GM12865 (cell line): Measurements from ENCODE around the gene TINCR.

Source experiments
- DNase-seq: peaks from one replicate; pipeline ENCODE4 v3.0.0; 2010; ENCODE audit warnings: low read depth
- H3K4me3 ChIP-seq: 2 replicates; pipeline ENCODE4 v1.5.1; 2011; ENCODE audit warnings: mild to moderate bottlenecking, low read depth, low read length, control low read depth
- TF ChIP-seq, protein P1 (sequence below): IDR thresholded peaks from 2 replicates; pipeline ENCODE4 v1.5.1; 2011; ENCODE audit warnings: low read length, control low read depth, low read depth, inconsistent platforms; ENCODE audit not compliant: insufficient read depth; ENCODE audit errors: missing control alignments

TINCR gene

DNA sequence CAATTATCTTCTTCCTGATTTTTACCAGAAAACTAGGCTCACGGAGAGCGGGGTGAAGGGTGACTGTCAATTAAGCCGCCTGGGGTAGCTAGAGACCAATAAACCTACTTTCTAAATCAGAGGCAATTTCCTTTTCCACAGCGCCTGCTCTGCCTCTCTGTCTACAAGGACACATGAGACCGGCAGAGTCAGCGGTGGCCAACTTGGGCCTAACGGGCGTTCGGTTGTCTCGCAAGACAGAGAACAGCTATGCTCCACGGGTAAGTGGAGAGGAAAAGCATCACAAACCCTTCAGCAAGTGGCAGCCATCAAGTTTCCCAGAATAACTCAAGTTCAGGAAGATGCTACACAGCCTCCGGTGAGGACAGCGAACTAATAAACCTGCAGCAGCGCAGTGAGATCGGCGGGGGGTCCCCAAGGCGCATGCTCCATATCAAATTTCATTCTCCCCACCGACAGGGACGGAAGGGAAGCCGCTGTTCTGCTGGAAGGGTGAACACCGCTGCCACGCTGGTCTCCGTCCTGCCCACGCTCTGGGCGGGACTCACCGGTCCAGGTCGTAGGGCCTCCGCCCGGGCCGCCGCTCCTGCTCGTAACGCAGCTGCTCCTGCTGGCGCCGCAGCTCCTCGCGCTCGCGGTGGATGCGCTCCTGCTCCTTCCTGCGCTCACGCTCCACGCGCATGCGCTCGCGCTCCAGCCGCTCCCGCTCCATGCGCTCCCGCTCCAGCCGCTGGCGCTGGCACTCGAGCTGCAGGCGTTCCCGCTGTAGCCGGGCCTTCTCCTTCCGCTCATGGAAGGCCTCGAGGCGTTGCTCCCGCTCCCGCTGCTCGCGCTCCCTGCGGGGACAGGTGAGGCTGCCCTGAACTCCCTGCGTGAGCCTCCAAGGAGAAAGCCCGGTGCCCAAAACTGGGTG, 25.8 kb upstream of the TINCR start:
- no peak overlapping the region for H3K4me3 ChIP-seq
- TF ChIP-seq, protein P1, sequence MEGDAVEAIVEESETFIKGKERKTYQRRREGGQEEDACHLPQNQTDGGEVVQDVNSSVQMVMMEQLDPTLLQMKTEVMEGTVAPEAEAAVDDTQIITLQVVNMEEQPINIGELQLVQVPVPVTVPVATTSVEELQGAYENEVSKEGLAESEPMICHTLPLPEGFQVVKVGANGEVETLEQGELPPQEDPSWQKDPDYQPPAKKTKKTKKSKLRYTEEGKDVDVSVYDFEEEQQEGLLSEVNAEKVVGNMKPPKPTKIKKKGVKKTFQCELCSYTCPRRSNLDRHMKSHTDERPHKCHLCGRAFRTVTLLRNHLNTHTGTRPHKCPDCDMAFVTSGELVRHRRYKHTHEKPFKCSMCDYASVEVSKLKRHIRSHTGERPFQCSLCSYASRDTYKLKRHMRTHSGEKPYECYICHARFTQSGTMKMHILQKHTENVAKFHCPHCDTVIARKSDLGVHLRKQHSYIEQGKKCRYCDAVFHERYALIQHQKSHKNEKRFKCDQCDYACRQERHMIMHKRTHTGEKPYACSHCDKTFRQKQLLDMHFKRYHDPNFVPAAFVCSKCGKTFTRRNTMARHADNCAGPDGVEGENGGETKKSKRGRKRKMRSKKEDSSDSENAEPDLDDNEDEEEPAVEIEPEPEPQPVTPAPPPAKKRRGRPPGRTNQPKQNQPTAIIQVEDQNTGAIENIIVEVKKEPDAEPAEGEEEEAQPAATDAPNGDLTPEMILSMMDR: no peak
- no peak for DNase-seq

DNA sequence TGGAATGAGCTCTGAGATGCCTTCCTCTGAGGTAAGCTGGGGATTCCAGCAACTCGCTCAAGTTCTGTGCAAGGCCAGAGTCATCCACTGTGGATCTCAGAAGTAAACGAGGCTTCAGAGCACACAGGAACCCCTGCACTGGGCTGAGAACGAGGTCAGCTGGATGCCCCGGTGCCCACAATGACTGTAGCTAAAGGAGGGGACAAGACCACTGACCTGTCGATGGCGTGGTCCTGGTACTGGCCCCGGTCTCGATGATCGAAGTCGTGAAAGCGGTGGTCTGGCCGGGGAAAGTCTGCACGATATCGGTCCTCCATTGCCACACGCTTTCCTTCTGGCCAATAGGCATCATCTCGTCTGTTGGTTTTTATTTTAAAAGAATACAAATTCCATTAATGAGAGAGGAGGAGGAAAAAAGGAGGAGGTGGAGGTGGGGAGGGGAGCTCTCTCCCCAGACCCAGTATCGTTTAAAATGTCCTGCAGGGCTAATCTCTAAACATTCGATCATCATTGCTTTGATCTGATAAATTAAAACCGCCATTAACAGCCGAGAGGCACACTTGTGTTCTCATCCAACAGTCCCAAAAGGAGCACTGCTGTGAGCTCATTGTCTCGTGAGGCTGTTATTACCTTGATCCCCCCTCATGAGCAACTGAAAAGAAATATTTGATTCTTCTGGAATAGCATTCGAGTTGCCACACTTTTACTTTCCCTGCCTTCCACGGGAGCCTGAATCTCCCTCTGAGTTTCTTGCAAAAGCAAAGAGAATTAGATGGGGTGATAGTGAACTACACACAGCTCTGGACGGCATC, 25.0 kb upstream of the TINCR start:
- no peak overlapping the region for H3K4me3 ChIP-seq
- TF ChIP-seq, protein P1: no peak
- DNase-seq: no peak

DNA sequence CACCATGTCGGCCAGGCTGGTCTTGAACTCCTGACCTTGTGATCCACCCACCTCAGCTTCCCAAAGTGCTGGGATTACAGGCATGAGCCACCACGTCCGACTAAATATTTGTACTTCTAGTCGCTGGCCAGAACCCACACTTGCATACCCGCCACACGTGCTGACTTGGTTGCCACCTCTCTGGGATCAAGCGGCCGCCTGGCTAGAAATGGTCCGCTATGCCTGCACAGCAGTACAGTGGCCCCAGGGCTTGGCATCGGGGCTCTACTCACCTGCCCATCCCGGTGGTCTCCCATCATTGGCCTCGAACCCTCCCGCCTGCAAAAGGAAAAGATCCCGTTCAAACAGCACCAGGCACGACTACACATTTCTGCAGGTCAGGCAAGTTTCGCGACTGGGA, 23.7 kb upstream of the TINCR start:
- H3K4me3 ChIP-seq: no peak overlapping the region
- DNase-seq: no peak
- TF ChIP-seq, protein P1: no peak

DNA sequence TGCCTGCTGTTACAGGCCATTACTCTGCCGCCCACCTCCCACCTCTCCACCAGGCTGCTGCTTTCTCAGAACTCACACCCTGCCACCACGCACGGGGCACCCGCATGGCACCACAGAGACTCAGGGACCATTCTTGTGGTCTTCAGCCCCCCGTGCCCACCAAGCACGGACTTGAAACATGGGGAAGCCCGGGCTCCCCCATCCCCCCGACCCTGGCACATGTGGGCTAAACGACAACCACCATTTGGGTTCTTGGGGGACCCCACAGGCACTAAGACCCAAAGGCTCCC, 23.1 kb upstream of the TINCR start:
- no peak for DNase-seq
- TF ChIP-seq, protein P1: no peak
- no peak overlapping the region for H3K4me3 ChIP-seq

DNA sequence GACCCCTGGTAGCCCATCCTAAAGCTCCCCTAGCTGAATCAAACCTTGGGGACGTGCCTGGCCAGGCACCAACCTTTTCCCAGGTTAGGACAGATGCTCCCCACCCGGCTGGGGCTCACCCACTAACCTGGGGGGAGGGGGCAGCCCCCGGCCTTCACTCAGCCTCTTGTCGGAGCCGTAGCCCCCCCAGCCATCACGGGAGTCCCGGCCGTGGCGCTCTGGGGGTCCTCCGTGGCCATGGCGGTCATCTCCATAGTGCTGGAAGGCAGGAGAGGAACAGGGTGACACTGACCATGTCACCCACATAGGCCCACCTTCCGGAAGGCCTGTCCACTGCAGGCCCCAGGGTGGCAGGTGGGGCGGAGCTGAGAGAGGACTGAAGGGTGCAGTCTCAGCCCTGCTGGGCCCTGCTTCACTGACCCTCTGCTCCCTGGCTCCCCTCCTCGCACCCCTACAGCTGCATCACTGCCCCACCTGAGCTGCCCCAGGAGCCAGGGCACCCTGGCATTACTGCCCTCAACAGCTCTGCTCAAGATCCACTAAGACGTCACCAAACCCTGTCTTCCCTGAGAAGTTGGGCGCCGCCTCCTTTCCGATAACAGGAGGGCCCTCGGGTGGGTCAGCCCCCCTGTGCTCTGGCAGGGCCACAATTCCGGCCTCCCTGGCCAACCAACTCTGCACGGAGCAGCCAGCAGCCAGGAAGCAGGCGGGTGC, 22.6 kb upstream of the TINCR start:
- no peak overlapping the region for H3K4me3 ChIP-seq
- TF ChIP-seq, protein P1: no peak
- DNase-seq: no peak

DNA sequence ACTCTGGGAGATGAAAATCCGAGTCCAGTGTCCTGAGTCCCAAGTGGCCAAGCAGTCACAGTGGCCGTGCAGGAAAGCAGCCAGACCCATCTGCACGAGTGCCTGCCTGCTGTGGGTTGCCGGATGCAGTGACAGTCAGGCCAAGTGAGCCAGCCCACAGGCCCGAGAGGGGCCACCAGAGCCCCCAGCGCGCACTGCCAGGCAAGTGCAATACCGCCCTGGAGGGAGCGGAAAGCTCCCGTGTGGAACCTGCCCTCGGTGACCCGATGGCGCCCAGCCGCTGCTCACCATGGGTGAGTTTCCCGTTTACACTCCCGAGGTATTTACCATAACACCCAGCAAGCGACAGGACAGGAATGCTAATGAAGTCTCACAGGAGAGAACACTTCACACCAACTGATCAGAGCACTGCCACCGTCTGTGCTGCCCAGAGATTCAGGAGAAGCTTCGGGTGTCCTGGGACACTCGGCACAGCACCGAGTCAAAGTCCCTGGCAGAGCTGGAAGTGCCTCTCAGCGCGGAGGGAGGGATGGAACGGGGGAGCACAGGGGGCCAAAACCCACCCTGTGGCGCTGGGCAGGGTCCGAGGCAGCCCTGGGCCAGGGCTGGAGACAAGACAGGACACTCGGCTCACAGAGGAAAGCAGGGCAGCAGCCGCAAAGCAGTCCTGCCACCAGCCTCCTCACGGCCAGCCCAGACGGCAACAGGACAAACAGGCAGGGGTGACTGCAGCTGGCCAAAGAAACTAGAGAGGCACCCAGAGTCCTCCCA, 21.3 kb upstream of the TINCR start:
- TF ChIP-seq, protein P1: no peak
- DNase-seq: no peak
- H3K4me3 ChIP-seq: no peak overlapping the region
